Mucosa of gallbladder (tissue), 1 donor: Measurements from ENCODE around the gene XPA. TPM values are rescaled to one million over a fixed set of nuclear protein-coding genes. Genes with fewer than 3 reads are reported as not detected.
"Not testable (repeated sequence)": the region's sequence is repeated elsewhere in the genome, so short reads cannot be mapped to it uniquely, and the experiment has no call there.

Experiments used
- DNase-seq: peaks from one replicate; pipeline ENCODE4 v3.0.0-alpha.2; 2020; ENCODE audit warnings: low spot score
- total RNA-seq: library from RNA; stranded (reverse); gene quantifications from one replicate; pipeline ENCODE4 v1.2.1, GENCODE V29; 2021
- donor health status: DM: no; HTN: no; CAD: no.

The XPA gene
- total RNA-seq, 1 donor from 2014 or later = 13.5 TPM

- DNase-seq = peak; percentile 31
These were observed 6.6 kb upstream of the XPA start for GRCh38 chr9:97703437-97704344.

GRCh38 chr9:97699824-97700223 is 2.7 kb upstream of the XPA start:
- DNase-seq = not testable (repeated sequence)

- not testable (repeated sequence) for DNase-seq
These were observed 2.1 kb upstream of the XPA start for GRCh38 chr9:97699281-97699680.

GRCh38 chr9:97698865-97699264 is 1.7 kb upstream of the XPA start:
- no peak for DNase-seq

GRCh38 chr9:97697837-97698236 is 697 bp upstream of the XPA start:
- DNase-seq = no peak

- DNase-seq = no peak
These were observed 941 bp downstream of the XPA start for GRCh38 chr9:97695995-97696802.

GRCh38 chr9:97695390-97695789 is 1.8 kb downstream of the XPA start:
- DNase-seq = no peak

- no peak for DNase-seq
These were observed 2.4 kb downstream of the XPA start for GRCh38 chr9:97694769-97695168.

GRCh38 chr9:97689401-97690180 is 7.5 kb downstream of the XPA start:
- no peak for DNase-seq

- DNase-seq = no peak
These were observed 8.5 kb downstream of the XPA start for GRCh38 chr9:97688654-97689053.

GRCh38 chr9:97682242-97682641 is 14.9 kb downstream of the XPA start:
- no peak for DNase-seq

- DNase-seq = no peak
These were observed 21.5 kb downstream of the XPA start for GRCh38 chr9:97675655-97676054.

- no peak for DNase-seq
These were observed 23.2 kb downstream of the XPA start for GRCh38 chr9:97673922-97674321.

GRCh38 chr9:97672403-97672802 is 24.7 kb downstream of the XPA start:
- DNase-seq = no peak

GRCh38 chr9:97670586-97670985 is 26.6 kb downstream of the XPA start:
- DNase-seq = no peak

- DNase-seq = no peak
These were observed 28.7 kb downstream of the XPA start for GRCh38 chr9:97668485-97668884.

GRCh38 chr9:97666907-97667686 is 30.0 kb downstream of the XPA start:
- no peak for DNase-seq

- no peak for DNase-seq
These were observed 31.4 kb downstream of the XPA start for GRCh38 chr9:97665742-97666141.

- DNase-seq = no peak
These were observed 36.3 kb downstream of the XPA start for GRCh38 chr9:97660847-97661246.

- no peak for DNase-seq
These were observed 36.8 kb downstream of the XPA start for GRCh38 chr9:97660340-97660739.

- no peak for DNase-seq
These were observed 37.4 kb downstream of the XPA start for GRCh38 chr9:97659771-97660170.
